Measurements from ENCODE around the gene SCLT1.

SCLT1 gene

DNA sequence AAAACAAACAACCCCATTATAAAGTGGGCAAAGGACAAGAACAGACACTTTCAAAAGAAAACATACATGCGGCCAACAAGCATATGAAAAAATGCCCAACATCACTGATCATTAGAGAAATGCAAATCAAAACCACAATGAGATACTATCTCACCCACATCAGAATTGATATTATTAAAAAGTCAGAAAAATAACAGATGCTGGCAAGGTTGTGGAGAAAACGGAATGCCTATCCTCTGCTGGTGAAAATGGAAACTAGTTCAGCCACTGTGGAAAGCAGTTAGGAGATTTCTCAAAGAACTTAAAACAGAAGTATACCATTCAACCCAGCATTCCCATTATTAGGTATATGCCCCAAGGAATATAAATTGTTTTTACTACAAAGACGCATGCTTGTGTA is 171.4 kb downstream of the SCLT1 start:
- H3K4me3 ChIP-seq (replicated peaks; ENCODE audit: low read depth, low read length): no peak overlapping the region
- DNase-seq (ENCODE audit: low read depth): no peak
- TF ChIP-seq, protein P1, sequence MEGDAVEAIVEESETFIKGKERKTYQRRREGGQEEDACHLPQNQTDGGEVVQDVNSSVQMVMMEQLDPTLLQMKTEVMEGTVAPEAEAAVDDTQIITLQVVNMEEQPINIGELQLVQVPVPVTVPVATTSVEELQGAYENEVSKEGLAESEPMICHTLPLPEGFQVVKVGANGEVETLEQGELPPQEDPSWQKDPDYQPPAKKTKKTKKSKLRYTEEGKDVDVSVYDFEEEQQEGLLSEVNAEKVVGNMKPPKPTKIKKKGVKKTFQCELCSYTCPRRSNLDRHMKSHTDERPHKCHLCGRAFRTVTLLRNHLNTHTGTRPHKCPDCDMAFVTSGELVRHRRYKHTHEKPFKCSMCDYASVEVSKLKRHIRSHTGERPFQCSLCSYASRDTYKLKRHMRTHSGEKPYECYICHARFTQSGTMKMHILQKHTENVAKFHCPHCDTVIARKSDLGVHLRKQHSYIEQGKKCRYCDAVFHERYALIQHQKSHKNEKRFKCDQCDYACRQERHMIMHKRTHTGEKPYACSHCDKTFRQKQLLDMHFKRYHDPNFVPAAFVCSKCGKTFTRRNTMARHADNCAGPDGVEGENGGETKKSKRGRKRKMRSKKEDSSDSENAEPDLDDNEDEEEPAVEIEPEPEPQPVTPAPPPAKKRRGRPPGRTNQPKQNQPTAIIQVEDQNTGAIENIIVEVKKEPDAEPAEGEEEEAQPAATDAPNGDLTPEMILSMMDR (IDR thresholded peaks at IDR 0.05; ENCODE audit: low read length, missing control alignments): no peak

DNA sequence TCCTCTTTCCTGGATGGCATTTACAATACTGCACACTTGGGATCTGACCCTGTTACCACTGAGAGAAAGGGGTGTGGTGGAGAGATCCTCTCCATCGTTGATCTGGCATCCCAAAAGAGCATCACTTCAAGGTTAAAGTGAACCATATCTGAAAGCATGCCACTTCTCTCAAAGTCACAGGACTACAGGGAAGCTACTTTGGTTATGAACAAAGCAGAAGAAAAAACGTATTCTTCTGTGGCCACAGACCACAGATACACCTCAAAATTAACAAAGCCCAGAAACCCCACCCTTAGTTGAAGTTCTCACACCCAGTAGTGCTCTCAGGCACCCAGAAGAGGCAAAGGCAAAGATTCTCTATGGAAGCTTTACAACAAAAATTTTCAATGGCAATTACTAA is 175.6 kb downstream of the SCLT1 start:
- no peak for DNase-seq (ENCODE audit: low read depth)
- H3K4me3 ChIP-seq (replicated peaks; ENCODE audit: low read depth, low read length): no peak overlapping the region
- TF ChIP-seq, protein P1 (IDR thresholded peaks at IDR 0.05; ENCODE audit: low read length, missing control alignments): no peak

DNA sequence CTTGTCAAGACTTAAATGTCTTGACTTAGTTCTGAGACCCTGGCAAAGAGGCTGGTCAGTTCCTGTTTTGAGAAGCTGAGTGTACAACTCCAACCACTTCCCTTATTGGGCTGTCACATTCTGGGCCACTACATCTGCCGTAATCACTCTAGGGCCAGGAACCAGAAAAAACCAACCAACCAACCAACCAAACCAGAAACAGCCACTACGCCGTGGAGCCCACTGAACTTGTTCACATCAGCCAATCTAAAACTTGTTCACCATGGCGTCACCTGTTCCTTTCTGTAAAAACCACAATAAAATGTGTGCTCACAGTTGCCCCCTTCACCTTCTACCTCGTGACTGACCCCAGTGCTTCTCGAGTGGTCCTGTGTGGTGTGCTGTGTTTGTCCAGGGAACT is 176.5 kb downstream of the SCLT1 start:
- no peak overlapping the region for H3K4me3 ChIP-seq (replicated peaks; ENCODE audit: low read depth, low read length)
- DNase-seq (ENCODE audit: low read depth): no peak
- TF ChIP-seq, protein P1 (IDR thresholded peaks at IDR 0.05; ENCODE audit: low read length, missing control alignments): no peak

DNA sequence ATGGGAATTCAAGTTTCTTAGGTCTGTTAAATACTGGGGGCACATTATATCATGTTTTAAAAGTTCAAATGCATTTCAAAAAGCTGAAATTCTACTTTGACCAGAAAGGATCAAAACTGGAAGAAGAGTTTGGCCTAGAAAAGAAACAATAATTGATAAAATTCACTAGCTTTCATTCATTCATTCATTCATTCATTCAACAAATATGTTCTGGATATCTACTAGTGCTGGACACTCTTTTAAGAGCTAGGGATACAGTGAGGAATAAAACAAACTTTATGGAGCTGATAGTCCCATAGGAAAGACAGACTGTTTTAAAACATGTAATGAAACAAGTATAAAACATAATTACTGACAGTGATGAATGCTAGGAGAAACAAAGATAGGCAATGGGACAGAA is 177.8 kb downstream of the SCLT1 start:
- TF ChIP-seq, protein P1 (IDR thresholded peaks at IDR 0.05; ENCODE audit: low read length, missing control alignments): no peak
- DNase-seq (ENCODE audit: low read depth): no peak
- H3K4me3 ChIP-seq (replicated peaks; ENCODE audit: low read depth, low read length): no peak overlapping the region

DNA sequence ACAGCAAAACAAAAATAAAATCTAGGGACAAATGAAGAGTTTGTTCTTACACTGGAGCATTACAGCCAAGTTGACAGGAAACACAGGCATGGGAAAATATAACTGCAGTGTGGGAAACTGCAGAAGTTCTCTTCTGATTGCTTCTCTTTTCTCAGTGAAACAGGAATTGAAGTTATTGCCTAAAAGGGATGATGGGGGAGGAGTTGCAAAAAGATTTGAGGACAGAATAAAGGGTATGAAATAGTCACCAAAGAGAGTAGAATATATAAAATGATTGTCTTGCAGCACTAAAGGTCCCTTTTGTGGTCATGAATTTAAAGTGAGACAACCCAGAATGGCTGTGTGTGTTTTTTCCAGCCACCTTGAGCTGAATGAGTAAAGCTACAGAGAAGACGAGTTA is 180.1 kb downstream of the SCLT1 start:
- TF ChIP-seq, protein P1 (IDR thresholded peaks at IDR 0.05; ENCODE audit: low read length, missing control alignments): no peak
- DNase-seq (ENCODE audit: low read depth): no peak
- H3K4me3 ChIP-seq (replicated peaks; ENCODE audit: low read depth, low read length): no peak overlapping the region

DNA sequence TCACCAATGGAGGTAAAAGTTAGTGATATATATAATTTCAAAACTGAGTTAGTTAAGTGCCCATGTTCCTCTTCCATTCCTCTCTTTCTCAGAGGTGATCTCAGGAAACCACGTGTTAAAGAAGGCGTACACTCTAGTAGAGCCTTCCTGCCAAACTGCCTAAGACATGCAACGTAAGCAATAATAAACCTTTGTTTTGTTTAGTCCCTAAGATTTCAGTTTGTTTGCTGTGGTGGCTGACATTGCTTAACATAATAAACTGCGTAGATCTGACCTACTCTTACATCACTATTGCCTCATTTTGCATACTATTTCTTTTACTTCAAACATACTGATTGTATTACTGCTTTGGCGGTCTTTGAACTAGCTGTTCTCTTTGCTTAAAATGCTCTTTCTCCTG is 184.6 kb downstream of the SCLT1 start:
- H3K4me3 ChIP-seq (replicated peaks; ENCODE audit: low read depth, low read length): no peak overlapping the region
- DNase-seq (ENCODE audit: low read depth): no peak
- TF ChIP-seq, protein P1 (IDR thresholded peaks at IDR 0.05; ENCODE audit: low read length, missing control alignments): no peak

DNA sequence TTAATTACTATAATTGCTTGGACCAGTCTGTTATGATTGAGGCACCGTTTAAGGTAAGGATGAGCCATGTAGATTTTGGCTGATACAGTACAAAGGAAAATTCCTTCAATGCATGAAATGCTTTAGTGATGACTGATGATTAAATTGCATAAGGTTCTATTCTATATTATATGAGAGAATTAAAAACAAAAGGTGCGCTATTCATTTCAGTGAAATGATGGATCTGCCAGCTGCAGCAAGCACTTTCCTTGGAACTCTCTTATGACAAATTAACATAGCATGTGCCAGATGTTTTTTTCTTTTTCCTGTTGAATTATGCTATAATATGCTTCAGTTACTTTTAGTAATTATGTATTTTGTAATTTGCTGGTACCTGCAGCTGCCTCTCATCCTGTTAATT is 185.4 kb downstream of the SCLT1 start:
- TF ChIP-seq, protein P1 (IDR thresholded peaks at IDR 0.05; ENCODE audit: low read length, missing control alignments): no peak
- no peak overlapping the region for H3K4me3 ChIP-seq (replicated peaks; ENCODE audit: low read depth, low read length)
- no peak for DNase-seq (ENCODE audit: low read depth)
